ENCODE measurements around the gene GNAI2. TPM values are rescaled to one million over a fixed set of nuclear protein-coding genes. Genes with fewer than 3 reads are reported as not detected.

GNAI2 gene
- polyA plus RNA-seq, 1 donor (not counting 4 experiments of a cell fraction or from before 2014, with no cell fraction given), result 268 TPM

DNA sequence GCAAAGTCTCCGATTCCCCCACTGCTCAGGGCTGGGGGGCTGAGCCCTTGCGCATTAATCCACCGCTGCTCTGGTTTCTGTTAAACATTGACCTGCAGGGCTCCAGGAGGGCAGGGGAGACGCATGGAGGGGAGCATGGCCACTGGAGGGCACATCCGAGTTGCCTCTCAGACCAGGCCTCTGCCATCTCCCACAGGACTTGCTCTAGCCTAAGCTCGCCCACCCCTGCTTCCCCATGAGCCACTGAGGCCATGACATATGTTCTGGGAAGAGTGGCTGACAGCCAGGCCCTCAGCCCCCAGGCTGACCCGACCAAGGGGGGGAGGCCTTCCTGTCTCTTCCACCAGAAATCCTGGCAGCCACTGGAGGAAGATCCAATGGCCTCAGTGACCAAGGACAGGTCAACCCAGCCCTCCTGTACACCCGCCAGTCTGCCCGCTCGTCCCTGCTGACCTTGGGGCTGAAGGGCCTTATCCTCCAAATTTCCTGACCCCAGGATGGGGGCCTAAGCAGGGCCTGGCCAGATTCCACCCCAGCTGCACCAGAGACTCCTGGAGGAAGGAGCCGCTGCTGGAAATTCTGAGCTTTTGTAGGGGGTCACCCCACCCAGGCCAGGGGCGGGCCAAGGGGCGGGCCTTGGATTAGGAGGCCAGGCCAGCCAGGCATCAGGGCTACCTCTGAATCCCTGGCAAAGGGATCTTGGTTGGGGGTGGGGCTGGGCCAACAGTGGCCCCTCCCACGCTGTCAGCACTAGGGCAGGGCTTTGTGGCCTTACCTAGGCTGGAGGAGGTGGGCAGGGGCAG, 67.2 kb downstream of the GNAI2 start, which contains the start of gene HYAL1:
Gene HYAL1, minus strand, starts transcription at position 562 of the 803 bp plus-strand sequence. CDS start 618 bp downstream, outside the sequence.
- Histone ChIP-seq H3K9me3 (ENCODE audit: control insufficient read depth, low read depth, low read length) (no peaks in the 10 kb centered on the region), H3K79me2 (ENCODE audit: control insufficient read depth, insufficient read depth, low read length) (peaks cover 8% of the 10 kb centered on the region), H3K9me1 (ENCODE audit: control insufficient read depth, extremely low read depth, insufficient read depth, low read length) (peaks cover 3% of the 10 kb centered on the region), H3K4me1 (ENCODE audit: control insufficient read depth, extremely low read depth, insufficient read depth, low read length) (peaks cover 36% of the 10 kb centered on the region), H3K27ac (ENCODE audit: control insufficient read depth, insufficient read depth, low read length) (peak within 1 kb of the TSS; percentile 60), H3K4me3 (ENCODE audit: control insufficient read depth in 2 of 3, extremely low read depth in 1 of 3, insufficient read depth in 2 of 3, low read depth in 1 of 3, low read length in 3 of 3) (peak within 1 kb of the TSS in 2 of 3 experiments; percentile 11 to 14), H3K27me3 (ENCODE audit: control insufficient read depth, extremely low read depth, insufficient read depth, low read length) (no peaks in the 10 kb centered on the region), H4K20me1 (ENCODE audit: control insufficient read depth, extremely low read depth, insufficient read depth, low read length) (no peaks in the 10 kb centered on the region), H3K36me3 (ENCODE audit: control insufficient read depth in 2 of 2, extremely low read depth in 1 of 2, insufficient read depth in 2 of 2, low read length in 2 of 2) (no peaks in the 10 kb centered on the region), H3K4me2 (ENCODE audit: control insufficient read depth, extremely low read depth, insufficient read depth, low read depth, low read length) (peak within 1 kb of the TSS; percentile 37), H3K9ac (ENCODE audit: control insufficient read depth, extremely low read depth, insufficient read depth, low read length) (peak within 1 kb of the TSS; percentile 41), H2AFZ (ENCODE audit: control insufficient read depth, low read length) (no peak within 1 kb of the TSS)
- DNase-seq (ENCODE audit: low read depth, low spot score) (no peak), FAIRE-seq (peak; percentile 13)
- no peak for TF ChIP-seq EZH2 (IDR thresholded peaks at IDR 0.05; ENCODE audit: low read length)
- TF ChIP-seq, protein P1, sequence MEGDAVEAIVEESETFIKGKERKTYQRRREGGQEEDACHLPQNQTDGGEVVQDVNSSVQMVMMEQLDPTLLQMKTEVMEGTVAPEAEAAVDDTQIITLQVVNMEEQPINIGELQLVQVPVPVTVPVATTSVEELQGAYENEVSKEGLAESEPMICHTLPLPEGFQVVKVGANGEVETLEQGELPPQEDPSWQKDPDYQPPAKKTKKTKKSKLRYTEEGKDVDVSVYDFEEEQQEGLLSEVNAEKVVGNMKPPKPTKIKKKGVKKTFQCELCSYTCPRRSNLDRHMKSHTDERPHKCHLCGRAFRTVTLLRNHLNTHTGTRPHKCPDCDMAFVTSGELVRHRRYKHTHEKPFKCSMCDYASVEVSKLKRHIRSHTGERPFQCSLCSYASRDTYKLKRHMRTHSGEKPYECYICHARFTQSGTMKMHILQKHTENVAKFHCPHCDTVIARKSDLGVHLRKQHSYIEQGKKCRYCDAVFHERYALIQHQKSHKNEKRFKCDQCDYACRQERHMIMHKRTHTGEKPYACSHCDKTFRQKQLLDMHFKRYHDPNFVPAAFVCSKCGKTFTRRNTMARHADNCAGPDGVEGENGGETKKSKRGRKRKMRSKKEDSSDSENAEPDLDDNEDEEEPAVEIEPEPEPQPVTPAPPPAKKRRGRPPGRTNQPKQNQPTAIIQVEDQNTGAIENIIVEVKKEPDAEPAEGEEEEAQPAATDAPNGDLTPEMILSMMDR (optimal IDR thresholded peaks at IDR 0.05 in 1 of 3, IDR thresholded peaks at IDR 0.05 in 1 of 3, conservative IDR thresholded peaks at IDR 0.05 in 1 of 3; ENCODE audit: extremely low read depth in 1 of 3, insufficient read depth in 2 of 3, low read length in 3 of 3), result peak in 2 of 3 experiments; percentile 12 to 26
- dilution Hi-C loops (cut with MboI; ENCODE audit: extremely low pct_ligation_motif_present, low sequenced_read_pairs), result no loop called here

DNA sequence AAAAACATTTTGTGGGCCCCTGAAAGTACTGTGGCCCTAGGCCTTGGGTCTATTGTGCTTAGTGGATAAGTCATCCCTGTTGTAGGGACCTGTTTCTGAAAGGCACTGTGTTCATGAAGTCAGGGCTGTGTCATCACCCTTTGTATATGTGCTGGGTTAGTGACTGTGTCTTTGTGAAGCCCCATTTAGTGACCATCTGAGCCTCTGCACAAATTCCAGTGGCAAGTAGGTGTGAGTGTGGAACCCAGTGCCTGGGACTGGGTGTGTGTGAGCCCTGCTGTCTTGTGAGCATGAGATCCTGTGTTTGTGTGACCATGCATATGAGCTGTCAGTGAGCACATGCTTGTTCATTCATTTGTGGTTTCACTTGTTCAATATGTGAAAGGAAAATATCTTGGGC, 68.6 kb downstream of the GNAI2 start:
- H3K36me3 ChIP-seq (ENCODE audit: control insufficient read depth in 2 of 2, extremely low read depth in 1 of 2, insufficient read depth in 2 of 2, low read length in 2 of 2), result no peaks in the 10 kb centered on the region
- no peak overlapping the region for H3K4me2 ChIP-seq (ENCODE audit: control insufficient read depth, extremely low read depth, insufficient read depth, low read depth, low read length)
- TF ChIP-seq, protein P1 (optimal IDR thresholded peaks at IDR 0.05 in 1 of 3, IDR thresholded peaks at IDR 0.05 in 1 of 3, conservative IDR thresholded peaks at IDR 0.05 in 1 of 3; ENCODE audit: extremely low read depth in 1 of 3, insufficient read depth in 2 of 3, low read length in 3 of 3), result no peak
- TF ChIP-seq EZH2 (IDR thresholded peaks at IDR 0.05; ENCODE audit: low read length), result no peak
- no peaks in the 10 kb centered on the region for H3K27me3 ChIP-seq (ENCODE audit: control insufficient read depth, extremely low read depth, insufficient read depth, low read length)
- H3K4me3 ChIP-seq (ENCODE audit: control insufficient read depth in 2 of 3, extremely low read depth in 1 of 3, insufficient read depth in 2 of 3, low read depth in 1 of 3, low read length in 3 of 3), result no peak overlapping the region
- no peak overlapping the region for H2AFZ ChIP-seq (ENCODE audit: control insufficient read depth, low read length)
- H4K20me1 ChIP-seq (ENCODE audit: control insufficient read depth, extremely low read depth, insufficient read depth, low read length), result no peaks in the 10 kb centered on the region
- peaks cover 33% of the 10 kb centered on the region for H3K4me1 ChIP-seq (ENCODE audit: control insufficient read depth, extremely low read depth, insufficient read depth, low read length)
- peak overlapping the region; percentile 1 for H3K9ac ChIP-seq (ENCODE audit: control insufficient read depth, extremely low read depth, insufficient read depth, low read length)
- DNase-seq (ENCODE audit: low read depth, low spot score), result no peak
- no peaks in the 10 kb centered on the region for H3K9me3 ChIP-seq (ENCODE audit: control insufficient read depth, low read depth, low read length)
- dilution Hi-C loops (cut with MboI; ENCODE audit: extremely low pct_ligation_motif_present, low sequenced_read_pairs), result no loop called here
- peak overlapping the region; percentile 73 for H3K27ac ChIP-seq (ENCODE audit: control insufficient read depth, insufficient read depth, low read length)
- H3K79me2 ChIP-seq (ENCODE audit: control insufficient read depth, insufficient read depth, low read length), result peaks cover 3% of the 10 kb centered on the region
- H3K9me1 ChIP-seq (ENCODE audit: control insufficient read depth, extremely low read depth, insufficient read depth, low read length), result peaks cover 2% of the 10 kb centered on the region
- peak; percentile 79 for FAIRE-seq

Small RNAs within 50 kb of the gene (small RNA-seq; reads per million reads assigned to genes)
- gene MIR5787 (ENCODE audit: insufficient read length in 3 of 3, low read depth in 3 of 3, low replicate concordance in 1 of 3), result 0 reads per million in 3 experiments

Other genes starting within 250 kb of the GNAI2 start
- 73.8 to 167 TPM (median 127 TPM) in 3 replicates for gene RBM5, start 147.3 kb upstream of the GNAI2 start, polyA plus RNA-seq
- gene SEMA3F, start 80.9 kb upstream of the GNAI2 start, polyA plus RNA-seq, result 72.8 to 115 TPM (median 102 TPM) in 3 replicates
- 0.05 to 0.12 TPM in 2 of 3 replicates, not detected in the other for gene GNAT1, start 44.6 kb upstream of the GNAI2 start, polyA plus RNA-seq
- gene SLC38A3, start 30.9 kb upstream of the GNAI2 start, polyA plus RNA-seq, result not detected in 3 replicates
- gene SEMA3B, start 32.9 kb downstream of the GNAI2 start, polyA plus RNA-seq, result 0.33 to 0.81 TPM (median 0.58 TPM) in 3 replicates
- gene LSMEM2, start 42.9 kb downstream of the GNAI2 start, polyA plus RNA-seq, result not detected in 3 replicates
- gene IFRD2, start 56.2 kb downstream of the GNAI2 start, polyA plus RNA-seq, result 43.1 to 90.4 TPM (median 50.3 TPM) in 3 replicates
- gene HYAL3, start 63.2 kb downstream of the GNAI2 start, polyA plus RNA-seq, result 6.6 to 15.6 TPM (median 10.3 TPM) in 3 replicates
- gene NAA80, start 63.2 kb downstream of the GNAI2 start, polyA plus RNA-seq, result 6.1 to 9.4 TPM (median 8.0 TPM) in 3 replicates
- 13.9 to 24.5 TPM (median 15.3 TPM) in 3 replicates for gene HYAL1, start 67.4 kb downstream of the GNAI2 start, polyA plus RNA-seq
- gene HYAL2, start 86.5 kb downstream of the GNAI2 start, polyA plus RNA-seq, result 42.8 to 71.8 TPM (median 44.8 TPM) in 3 replicates
- 28.0 to 47.8 TPM (median 30.5 TPM) in 3 replicates for gene TUSC2, start 92.0 kb downstream of the GNAI2 start, polyA plus RNA-seq
- gene RASSF1, start 104.6 kb downstream of the GNAI2 start, polyA plus RNA-seq, result 28.5 to 42.5 TPM (median 30.7 TPM) in 3 replicates
- 0.10 to 0.21 TPM (median 0.15 TPM) in 3 replicates for gene ZMYND10, start 109.5 kb downstream of the GNAI2 start, polyA plus RNA-seq
- gene NPRL2, start 114.6 kb downstream of the GNAI2 start, polyA plus RNA-seq, result 20.6 to 30.1 TPM (median 23.3 TPM) in 3 replicates
- gene CYB561D2, start 114.7 kb downstream of the GNAI2 start, polyA plus RNA-seq, result 12.3 to 19.9 TPM (median 17.6 TPM) in 3 replicates
- gene TMEM115, start 123.3 kb downstream of the GNAI2 start, polyA plus RNA-seq, result 22.4 to 43.8 TPM (median 31.6 TPM) in 3 replicates